ENCODE results near the gene PAM.
"Not testable (repeated sequence)": the region's sequence is repeated elsewhere in the genome, so short reads cannot be mapped to it uniquely, and the experiment has no call there.

Gene PAM

GRCh38 chr5:103066326-103066725 lies 311.2 kb downstream of the PAM start:
- H3K4me3 ChIP-seq (ENCODE audit: low read depth, low read length) = no peak overlapping the region
- TF ChIP-seq CTCF (IDR thresholded peaks at IDR 0.05; ENCODE audit: borderline replicate concordance, insufficient read depth, low read depth, low read length) = no peak

- not testable (repeated sequence) for H3K4me3 ChIP-seq (ENCODE audit: low read depth, low read length)
Measured at GRCh38 chr5:103073500-103073899, 318.4 kb downstream of the PAM start.

GRCh38 chr5:103075442-103075841 lies 320.3 kb downstream of the PAM start:
- no peak overlapping the region for H3K4me3 ChIP-seq (ENCODE audit: low read depth, low read length)

More at GRCh38 chr5:103075442-103075841, 320.3 kb downstream of the PAM start:
- no peak for TF ChIP-seq CTCF (IDR thresholded peaks at IDR 0.05; ENCODE audit: borderline replicate concordance, insufficient read depth, low read depth, low read length)

Measured in GM12875 (cell line).